Mammary microvascular endothelial cell (primary cell): ENCODE data around the gene MPDU1. TPM values are rescaled to one million over a fixed set of nuclear protein-coding genes. Genes with fewer than 3 reads are reported as not detected.

Experiments used
- total RNA-seq: library from RNA; depleted of rRNA; stranded (reverse); fragments of >200 nt; gene quantifications from 2 replicates; pipeline ENCODE4 v1.2.3, GENCODE V29; 2015

Gene MPDU1
- 308 and 329 TPM in 2 replicates for total RNA-seq

GRCh38 chr17:7583253-7584109, at the start of gene MPDU1:
TSS of gene MPDU1 (plus strand) at chr17:7583852. CDS start at chr17:7583863, 11 bp downstream.

GRCh38 chr17:7548585-7549400, 34.9 kb upstream of the MPDU1 start, which contains the start of gene TNFSF12:
TSS of gene TNFSF12 (plus strand) at chr17:7549058. CDS start at chr17:7549154, 96 bp downstream.

GRCh38 chr17:7558544-7559319, 24.9 kb upstream of the MPDU1 start, which contains the start of gene TNFSF13:
TSS of gene TNFSF13 (plus strand) at chr17:7558750. CDS start at chr17:7559040, 290 bp downstream.

GRCh38 chr17:7561589-7562207, 22.0 kb upstream of the MPDU1 start, which contains the start of gene SENP3:
TSS of gene SENP3 (plus strand) at chr17:7561919. CDS start at chr17:7563077, 1,158 bp downstream.

GRCh38 chr17:7579001-7579833, 4.4 kb upstream of the MPDU1 start, which contains the start of gene CD68:
TSS of gene CD68 (plus strand) at chr17:7579638. CDS start at chr17:7579678, 40 bp downstream.

GRCh38 chr17:7589891-7590691, 6.4 kb downstream of the MPDU1 start, which contains the start of gene SOX15:
TSS of gene SOX15 (minus strand) at chr17:7590094. CDS start at chr17:7589676, 418 bp downstream.

GRCh38 chr17:7614425-7615264, 31.0 kb downstream of the MPDU1 start, which contains the start of gene FXR2:
TSS of gene FXR2 (minus strand) at chr17:7614897. CDS start at chr17:7614532, 365 bp downstream.

GRCh38 chr17:7627250-7628121, 43.8 kb downstream of the MPDU1 start, which contains the start of gene SAT2:
TSS of gene SAT2 (minus strand) at chr17:7627821. CDS start at chr17:7627635, 186 bp downstream.

GRCh38 chr17:7629939-7630571, 46.4 kb downstream of the MPDU1 start, which contains the start of gene SHBG:
TSS of gene SHBG (plus strand) at chr17:7630135. CDS start at chr17:7630173, 38 bp downstream.

Other genes starting within 250 kb of the MPDU1 start
- gene ACAP1, start 247.3 kb upstream of the MPDU1 start, total RNA-seq: 0.07 TPM in 1 of 2 replicates, not detected in the other
- gene KCTD11, start 231.7 kb upstream of the MPDU1 start, total RNA-seq: 4.2 and 5.5 TPM in 2 replicates
- gene TMEM95, start 228.7 kb upstream of the MPDU1 start, total RNA-seq: not detected in 2 replicates
- 0.15 and 2.5 TPM in 2 replicates for gene TNK1, start 202.8 kb upstream of the MPDU1 start, total RNA-seq
- gene PLSCR3, start 189.3 kb upstream of the MPDU1 start, total RNA-seq: 66.6 and 72.2 TPM in 2 replicates
- gene TMEM256, start 179.8 kb upstream of the MPDU1 start, total RNA-seq: 41.1 and 116 TPM in 2 replicates
- gene NLGN2, start 176.0 kb upstream of the MPDU1 start, total RNA-seq: 2.9 and 3.1 TPM in 2 replicates
- not detected in 2 replicates for gene SPEM1, start 163.5 kb upstream of the MPDU1 start, total RNA-seq
- gene SPEM2, start 158.2 kb upstream of the MPDU1 start, total RNA-seq: not detected in 2 replicates
- not detected in 2 replicates for gene SPEM3, start 155.0 kb upstream of the MPDU1 start, total RNA-seq
- 8.0 and 9.7 TPM in 2 replicates for gene TMEM102, start 148.4 kb upstream of the MPDU1 start, total RNA-seq
- 0.20 TPM in 1 of 2 replicates, not detected in the other for gene FGF11, start 144.3 kb upstream of the MPDU1 start, total RNA-seq
- 3.5 and 10.1 TPM in 2 replicates for gene CHRNB1, start 138.8 kb upstream of the MPDU1 start, total RNA-seq
- gene ZBTB4, start 104.2 kb upstream of the MPDU1 start, total RNA-seq: 18.9 and 20.9 TPM in 2 replicates
- gene SLC35G6, start 102.4 kb upstream of the MPDU1 start, total RNA-seq: not detected in 2 replicates
- gene POLR2A, start 99.5 kb upstream of the MPDU1 start, total RNA-seq: 45.0 and 63.4 TPM in 2 replicates
- gene TNFSF12, start 34.8 kb upstream of the MPDU1 start, total RNA-seq: 15.9 and 16.8 TPM in 2 replicates
- gene TNFSF13, start 25.1 kb upstream of the MPDU1 start, total RNA-seq: 2.8 and 5.5 TPM in 2 replicates
- 88.5 and 94.1 TPM in 2 replicates for gene SENP3, start 21.9 kb upstream of the MPDU1 start, total RNA-seq
- 28.8 TPM in 2 replicates for gene CD68, start 4.2 kb upstream of the MPDU1 start, total RNA-seq
- gene SOX15, start 6.2 kb downstream of the MPDU1 start, total RNA-seq: not detected in 2 replicates
- 29.8 and 33.8 TPM in 2 replicates for gene FXR2, start 31.0 kb downstream of the MPDU1 start, total RNA-seq
- gene SAT2, start 44.0 kb downstream of the MPDU1 start, total RNA-seq: 18.9 and 24.8 TPM in 2 replicates
- gene SHBG, start 46.3 kb downstream of the MPDU1 start, total RNA-seq: 0.13 TPM in 1 of 2 replicates, not detected in the other
- not detected in 2 replicates for gene ATP1B2, start 67.1 kb downstream of the MPDU1 start, total RNA-seq
- gene TP53, start 103.6 kb downstream of the MPDU1 start, total RNA-seq: 85.9 and 87.5 TPM in 2 replicates
- 20.5 and 21.6 TPM in 2 replicates for gene WRAP53, start 104.6 kb downstream of the MPDU1 start, total RNA-seq
- 0.10 and 0.13 TPM in 2 replicates for gene EFNB3, start 121.3 kb downstream of the MPDU1 start, total RNA-seq
- 0.93 and 1.7 TPM in 2 replicates for gene DNAH2, start 133.9 kb downstream of the MPDU1 start, total RNA-seq